Bone marrow (tissue), 2 donors: ENCODE results near the gene TBC1D25.

Source experiments
- DNase-seq, 2 donors: peaks; one replicate each; lab custom pipeline; 2025; lab: John Stamatoyannopoulos, UW

The TBC1D25 gene

DNA sequence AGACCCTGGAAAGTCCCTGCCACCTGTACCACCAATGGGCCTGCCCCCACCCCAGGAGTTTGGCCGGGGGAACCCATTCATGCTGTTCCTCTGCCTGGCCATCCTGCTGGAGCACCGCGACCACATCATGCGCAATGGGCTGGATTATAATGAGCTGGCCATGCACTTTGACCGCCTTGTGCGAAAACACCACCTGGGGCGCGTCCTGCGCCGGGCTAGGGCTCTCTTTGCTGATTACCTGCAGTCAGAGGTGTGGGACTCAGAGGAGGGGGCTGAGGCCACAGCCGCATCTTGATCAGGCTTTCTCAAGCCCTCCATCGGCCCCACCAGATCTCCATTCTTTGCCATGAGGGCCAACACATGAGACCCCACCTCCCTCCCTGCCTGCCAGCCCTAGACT is 21.2 kb downstream of the TBC1D25 start:
- no peak for DNase-seq

DNA sequence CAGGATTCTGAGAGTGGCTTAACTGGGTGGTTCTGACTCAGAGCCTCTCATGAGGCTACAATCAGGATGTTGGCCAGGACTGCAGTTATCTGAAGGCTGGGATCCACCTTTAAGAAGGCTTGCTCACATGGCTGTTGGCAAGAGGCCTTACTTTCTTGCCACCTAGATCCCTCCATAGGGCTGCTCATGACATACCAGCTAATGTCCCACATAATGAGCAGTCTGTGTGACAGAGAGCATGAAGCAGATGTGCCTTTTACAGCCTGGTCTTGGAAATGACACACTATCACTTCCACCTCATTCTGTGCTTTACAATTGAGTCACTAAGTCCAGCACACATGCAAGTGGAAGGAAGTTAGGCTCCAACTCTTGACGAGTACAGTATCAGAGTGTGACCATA is 30.4 kb downstream of the TBC1D25 start:
- peak in 1 of 2 donors; percentile 77 for DNase-seq

- no peak for DNase-seq
Observed at GRCh38 chrX:48573690-48574269, 34.3 kb downstream of the TBC1D25 start.

- peak; percentile 64 to 88 for DNase-seq
Observed at GRCh38 chrX:48574270-48575266, 35.1 kb downstream of the TBC1D25 start, which contains the start of gene RBM3. TSS of gene RBM3 (plus strand) at chrX:48574484. CDS start at chrX:48575181, 697 bp downstream.

DNA sequence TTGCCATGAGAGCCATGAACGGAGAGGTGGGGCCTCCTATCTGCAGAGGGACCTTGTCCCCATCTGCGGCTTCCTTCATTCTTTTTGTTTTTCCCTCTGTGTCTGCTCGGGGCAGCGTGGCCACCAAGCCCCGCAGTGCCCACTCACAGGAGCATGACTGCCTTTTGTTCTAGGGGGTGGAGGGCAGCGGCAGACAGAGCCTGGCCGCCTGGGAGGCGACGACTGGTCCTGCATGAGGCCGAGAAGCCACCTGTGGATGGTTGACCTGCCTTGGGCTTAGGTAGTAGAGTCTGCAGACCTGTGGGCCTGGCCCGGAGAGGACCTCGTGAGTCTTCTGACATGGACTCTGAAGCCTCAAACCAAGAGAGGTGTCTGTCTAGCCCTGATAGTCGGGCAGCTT is 36.1 kb downstream of the TBC1D25 start:
- DNase-seq: no peak

DNA sequence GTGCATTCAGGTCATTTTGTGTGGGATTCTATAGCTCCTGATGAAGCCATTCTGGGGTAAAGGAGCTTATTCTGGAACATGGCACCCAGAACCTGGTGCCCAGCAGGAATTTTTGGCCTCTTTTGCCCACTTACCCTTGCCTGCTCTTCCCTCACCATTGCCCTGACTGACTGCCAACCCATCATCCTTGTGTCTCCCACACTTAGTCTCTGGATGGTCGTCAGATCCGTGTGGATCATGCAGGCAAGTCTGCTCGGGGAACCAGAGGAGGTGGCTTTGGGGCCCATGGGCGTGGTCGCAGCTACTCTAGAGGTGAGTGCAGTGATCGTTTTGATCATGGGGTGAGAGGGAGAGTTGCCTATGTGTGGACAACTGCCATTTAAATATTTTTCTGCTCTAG is 36.6 kb downstream of the TBC1D25 start:
- no peak for DNase-seq

GRCh38 chrX:48578661-48579128 is 39.2 kb downstream of the TBC1D25 start:
- DNase-seq: no peak

GRCh38 chrX:48579259-48579658 is 39.7 kb downstream of the TBC1D25 start:
- no peak for DNase-seq

GRCh38 chrX:48580662-48581061 is 41.1 kb downstream of the TBC1D25 start:
- DNase-seq: no peak

DNA sequence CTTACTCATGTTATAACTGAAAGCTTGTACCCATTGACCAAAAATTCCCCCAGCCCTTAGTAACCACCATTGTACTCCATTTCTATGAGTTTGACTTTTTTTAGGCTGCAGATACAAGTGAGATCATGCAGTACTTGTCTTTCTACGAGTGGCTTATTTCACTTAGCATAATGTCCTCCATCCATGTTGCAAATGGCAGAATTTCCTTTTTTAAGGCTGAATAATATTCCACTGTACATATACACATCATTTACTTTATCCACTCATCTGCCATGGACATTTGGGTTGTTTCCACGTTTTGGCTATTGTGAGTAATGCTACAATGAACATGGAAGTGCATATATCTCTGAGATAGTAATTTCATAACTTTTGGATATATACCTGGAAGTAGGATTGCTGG is 45.2 kb downstream of the TBC1D25 start:
- no peak for DNase-seq

DNA sequence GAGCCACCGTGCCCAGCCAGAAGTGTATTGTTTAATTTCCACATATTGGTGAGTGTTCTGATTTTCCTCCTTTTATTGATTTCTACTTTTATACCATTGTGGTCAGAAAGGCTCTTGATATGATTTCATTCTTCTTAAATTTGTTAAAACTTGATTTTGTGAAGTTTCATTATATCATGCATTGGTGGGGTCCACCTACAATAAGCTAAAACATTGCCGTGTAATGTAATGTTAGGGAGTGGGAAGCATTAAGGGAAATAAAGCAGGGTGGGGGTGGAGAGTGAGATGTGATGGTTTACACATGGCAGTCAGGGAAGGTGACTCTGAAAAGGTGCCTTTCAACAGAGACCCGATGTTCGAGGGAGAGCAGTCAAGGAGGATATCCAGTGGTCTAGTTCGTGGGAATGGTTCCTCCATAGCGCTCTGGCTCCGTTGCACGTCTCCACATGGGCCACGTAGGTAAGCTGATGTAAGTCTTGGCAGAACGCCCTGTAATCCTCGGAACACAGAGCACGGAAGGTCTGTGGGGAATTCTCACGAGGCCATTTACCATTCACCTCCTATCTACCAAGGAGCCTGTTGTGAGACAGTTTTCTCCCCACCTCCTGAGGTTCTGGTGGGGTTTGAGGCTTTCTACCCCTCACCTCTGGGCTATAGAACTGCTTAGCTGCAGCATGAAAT is 50.1 kb downstream of the TBC1D25 start:
- no peak for DNase-seq

- no peak for DNase-seq
Observed at GRCh38 chrX:48590203-48591103, 50.9 kb downstream of the TBC1D25 start.

DNA sequence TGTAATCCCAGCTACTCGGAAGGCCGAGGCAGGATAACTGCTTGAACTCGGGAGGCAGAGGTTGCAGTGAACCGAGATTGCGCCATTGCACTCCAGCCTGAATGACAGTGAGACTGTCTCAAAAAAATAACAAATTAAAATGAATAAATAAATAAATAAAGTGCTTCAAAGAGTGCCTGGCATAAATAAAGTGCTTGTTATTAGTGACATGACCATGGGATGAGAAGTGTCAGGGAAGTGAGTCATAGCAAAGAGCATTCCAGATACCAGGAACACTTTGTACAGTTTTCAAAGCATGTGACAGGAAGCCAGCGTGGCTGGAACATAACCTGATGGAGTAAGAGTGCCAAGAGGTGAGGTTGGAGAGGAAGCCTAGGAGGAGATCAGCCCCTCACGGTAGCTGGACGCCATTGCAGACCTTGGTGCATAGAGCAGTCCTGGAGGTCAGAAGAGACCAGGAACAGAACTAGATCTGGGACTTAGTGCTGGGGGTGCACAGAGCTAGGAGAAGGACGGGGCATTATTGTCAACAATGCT is 51.8 kb downstream of the TBC1D25 start:
- no peak for DNase-seq

DNA sequence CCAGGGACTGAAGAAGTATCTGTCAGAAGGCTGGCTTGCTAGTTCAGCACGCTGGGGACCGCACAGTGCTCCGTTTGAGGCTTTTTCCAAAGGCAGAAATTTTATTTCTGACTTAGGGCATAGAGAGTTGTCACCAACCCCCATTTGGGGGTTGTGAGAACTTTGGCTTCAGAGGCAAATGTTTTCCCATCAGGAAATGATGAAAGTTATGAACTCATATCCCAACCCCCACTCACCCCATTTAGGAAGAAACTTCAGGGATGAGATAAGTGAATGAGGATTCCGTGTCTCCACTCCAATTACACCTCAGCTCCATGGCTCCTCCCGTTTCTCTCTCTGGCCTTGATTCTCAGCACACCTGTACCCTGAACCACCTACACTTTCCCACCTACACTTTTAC is 53.5 kb downstream of the TBC1D25 start:
- no peak for DNase-seq

DNA sequence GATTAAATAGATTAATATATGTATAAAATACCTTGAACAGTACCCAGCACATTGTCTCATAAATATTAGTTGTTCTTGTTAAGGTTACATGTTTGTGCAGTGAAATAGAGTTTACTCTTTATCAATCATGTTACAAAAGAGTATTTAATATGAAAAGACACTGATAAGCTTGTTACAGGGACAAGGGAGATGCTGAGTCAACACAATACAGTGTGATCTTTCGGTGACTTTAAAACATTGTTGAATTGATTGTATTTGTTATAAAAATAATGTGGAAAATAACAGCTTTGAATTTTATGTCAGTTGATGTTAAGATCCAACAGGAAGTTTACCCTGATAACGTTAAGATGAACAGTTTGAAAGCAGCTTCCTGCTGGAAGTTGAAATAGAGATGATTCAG is 56.4 kb downstream of the TBC1D25 start:
- no peak for DNase-seq

DNA sequence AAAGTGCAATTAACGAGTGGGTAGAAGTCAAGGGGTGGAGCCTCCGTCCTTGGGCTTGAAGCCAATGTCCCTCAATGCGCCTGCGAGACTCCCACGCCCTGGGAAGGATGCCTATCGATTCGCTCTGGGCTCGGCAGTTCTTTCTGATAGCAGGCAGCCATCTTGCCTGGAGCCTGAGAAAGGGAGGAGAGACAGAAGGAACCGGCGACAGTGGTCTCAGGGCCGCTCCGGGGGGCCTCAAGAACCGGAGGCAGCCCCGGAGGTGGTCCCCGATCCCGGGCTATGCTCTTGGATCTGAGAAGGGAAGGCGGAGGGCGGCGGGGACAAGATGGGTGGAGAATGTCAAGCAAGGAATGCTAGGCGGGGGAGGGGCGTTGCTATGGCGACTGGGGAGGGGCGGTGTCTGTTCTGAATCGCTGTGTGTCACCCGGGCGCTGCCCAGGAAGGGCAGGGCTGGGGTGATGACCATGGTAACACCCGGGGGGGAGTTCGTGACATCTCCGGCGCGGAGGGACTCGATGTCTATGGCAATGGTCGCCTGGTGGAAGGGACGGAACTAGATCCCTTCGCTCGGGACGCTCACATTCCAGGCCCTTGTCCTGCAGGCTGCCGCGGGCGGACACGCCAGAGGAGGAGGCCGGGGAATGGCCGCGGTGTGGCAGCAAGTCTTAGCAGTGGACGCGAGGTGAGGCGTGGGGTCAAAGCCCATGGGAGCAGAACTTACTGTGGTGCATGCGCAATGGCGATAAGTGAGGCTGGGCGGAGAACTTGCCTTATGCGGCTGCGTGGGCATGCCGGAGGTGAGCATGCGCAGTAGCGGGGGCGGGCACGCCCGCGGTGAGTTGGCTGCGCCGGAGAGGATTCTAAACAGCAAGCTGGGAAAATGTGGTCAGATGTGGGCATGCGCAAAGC is 58.1 kb downstream of the TBC1D25 start, which contains the start of gene WDR13:
WDR13 (plus strand) TSS at position 140 of the 912 bp plus-strand sequence; CDS start at position 645, 505 bp downstream.
- DNase-seq: peak; percentile 75 to 91

GRCh38 chrX:48598614-48599013 is 59.1 kb downstream of the TBC1D25 start:
- DNase-seq: no peak

DNA sequence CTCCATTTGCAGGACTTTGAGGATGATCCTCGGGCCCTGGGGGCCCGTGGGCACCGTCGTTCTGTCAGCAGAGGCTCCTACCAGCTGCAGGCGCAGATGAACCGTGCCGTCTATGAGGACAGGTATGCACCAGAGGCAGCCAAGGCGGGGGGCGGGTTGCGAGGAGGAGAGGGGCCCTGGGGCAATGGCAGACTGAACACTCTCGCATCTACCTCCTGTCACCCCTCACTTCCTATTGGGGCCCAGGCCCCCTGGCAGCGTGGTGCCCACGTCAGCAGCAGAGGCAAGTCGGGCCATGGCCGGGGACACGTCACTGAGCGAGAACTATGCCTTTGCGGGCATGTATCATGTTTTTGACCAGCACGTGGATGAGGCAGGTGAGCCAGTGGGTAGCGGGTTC is 59.8 kb downstream of the TBC1D25 start:
- no peak for DNase-seq

DNA sequence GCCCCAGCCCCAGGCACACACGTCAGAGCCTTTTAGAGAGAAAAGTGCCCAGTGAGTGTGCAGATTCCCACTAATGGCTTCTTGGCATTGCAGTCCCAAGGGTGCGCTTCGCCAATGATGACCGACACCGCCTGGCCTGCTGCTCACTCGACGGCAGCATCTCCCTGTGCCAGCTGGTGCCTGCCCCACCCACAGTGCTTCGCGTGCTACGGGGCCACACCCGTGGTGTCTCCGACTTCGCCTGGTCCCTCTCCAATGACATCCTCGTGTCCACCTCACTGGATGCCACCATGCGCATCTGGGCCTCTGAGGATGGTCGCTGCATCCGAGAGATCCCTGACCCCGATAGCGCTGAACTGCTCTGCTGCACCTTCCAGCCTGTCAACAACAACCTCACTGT is 60.7 kb downstream of the TBC1D25 start:
- DNase-seq: no peak
